Raji (cell line): Measurements from ENCODE around the gene TSPAN33.

Experiments used
- POLR2A ChIP-seq: IDR thresholded peaks from 2 replicates; pipeline ENCODE4 v1.6.1; 2011; ENCODE audit warnings: low read depth, low read length, control low read depth; ENCODE audit not compliant: insufficient read depth

The TSPAN33 gene

DNA sequence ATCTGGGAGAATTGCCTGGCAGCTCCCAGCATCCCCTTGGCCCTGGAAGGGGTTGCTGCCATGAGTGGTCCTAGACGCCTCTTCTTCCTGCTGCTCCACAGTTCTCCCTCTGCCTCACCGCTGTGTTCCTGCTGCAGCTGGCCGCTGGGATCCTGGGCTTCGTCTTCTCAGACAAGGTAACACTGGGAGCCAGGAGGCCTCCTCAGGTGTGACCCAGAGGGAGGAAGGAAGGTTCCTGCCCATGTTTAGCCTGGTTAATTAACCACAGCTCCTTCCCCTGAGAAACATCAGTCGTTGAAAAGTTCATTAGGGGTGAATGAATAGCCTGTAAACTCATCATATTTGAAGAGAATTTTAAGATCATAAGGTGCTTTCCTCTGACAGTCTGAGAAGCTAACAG is 18.2 kb downstream of the TSPAN33 start:
- no peak for TF ChIP-seq POLR2A

- no peak for TF ChIP-seq POLR2A
These were observed 19.5 kb downstream of the TSPAN33 start for GRCh38 chr7:129163875-129164544.

DNA sequence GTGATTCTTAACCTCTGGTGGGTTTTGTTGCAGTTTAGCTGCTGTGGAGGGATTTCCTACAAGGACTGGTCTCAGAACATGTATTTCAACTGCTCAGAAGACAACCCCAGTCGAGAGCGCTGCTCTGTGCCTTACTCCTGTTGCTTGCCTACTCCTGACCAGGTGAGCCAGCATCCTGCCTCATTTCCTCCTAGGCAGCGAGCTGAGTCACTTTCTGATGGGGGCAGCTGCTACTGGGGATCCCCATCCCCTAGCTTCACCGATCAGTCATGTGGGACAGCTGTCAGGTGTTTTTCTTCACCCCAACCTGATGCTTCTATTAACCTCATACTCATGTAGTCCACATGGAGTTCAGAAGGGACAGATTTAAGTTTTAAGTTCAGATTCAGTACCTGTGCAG is 22.2 kb downstream of the TSPAN33 start:
- no peak for TF ChIP-seq POLR2A

DNA sequence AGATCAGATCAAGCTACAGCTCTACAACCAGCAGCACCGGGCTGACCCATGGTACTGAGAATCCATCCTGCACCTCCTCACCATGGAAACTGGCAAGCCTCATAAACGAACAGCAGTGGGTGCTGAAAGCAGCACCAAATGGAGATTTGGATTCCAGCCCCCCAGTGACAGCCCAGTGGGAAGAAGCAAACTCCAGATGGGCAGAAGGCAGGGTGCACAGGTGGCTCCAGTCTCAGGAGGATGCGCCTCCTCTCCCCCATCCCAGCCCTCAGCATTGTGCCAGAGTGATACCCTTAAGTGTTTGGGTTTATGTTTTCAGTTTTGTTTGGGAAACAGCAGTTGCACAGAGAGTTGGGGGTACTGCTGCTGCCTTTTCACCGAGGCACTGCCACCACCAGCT is 23.3 kb downstream of the TSPAN33 start:
- TF ChIP-seq POLR2A, result no peak

DNA sequence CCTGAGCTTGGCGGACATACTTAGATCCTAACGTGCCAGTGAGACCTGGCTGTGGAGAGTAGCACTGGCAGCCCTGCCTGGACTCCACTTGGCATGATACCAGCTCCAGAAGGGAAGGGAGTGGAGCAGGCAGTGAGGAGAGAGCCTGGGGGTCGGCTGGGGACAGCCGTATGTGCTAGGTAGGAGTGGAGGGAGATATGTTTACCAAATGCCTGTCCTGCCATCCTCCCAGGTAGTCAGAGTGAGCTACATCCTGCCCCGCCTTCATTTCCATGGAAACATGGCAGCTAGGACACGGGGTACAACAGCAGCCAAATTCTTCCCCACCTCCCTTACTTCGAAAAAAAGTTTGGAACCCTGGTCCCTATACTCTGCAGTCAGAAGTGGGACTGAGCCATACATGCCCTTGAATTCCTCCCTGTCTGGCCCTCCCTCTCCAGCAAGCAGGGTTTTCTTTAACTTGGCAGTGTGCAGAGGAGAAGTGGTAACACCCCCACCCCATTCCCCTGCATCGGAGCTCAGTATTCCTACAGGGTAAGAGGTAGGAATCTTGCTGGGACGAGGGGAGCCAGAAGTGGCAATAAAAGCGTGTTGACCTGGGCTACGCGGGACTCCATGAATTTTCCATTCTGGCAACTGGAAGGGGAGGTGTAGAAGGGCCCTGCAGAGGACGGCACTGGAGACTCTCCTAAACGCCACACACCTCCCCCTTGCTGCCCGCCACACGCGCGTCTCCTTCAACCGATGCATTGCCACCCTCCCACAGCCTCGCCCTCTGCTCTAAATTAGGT is 23.9 kb downstream of the TSPAN33 start:
- no peak for TF ChIP-seq POLR2A

- no peak for TF ChIP-seq POLR2A
These were observed 24.7 kb downstream of the TSPAN33 start for GRCh38 chr7:129169171-129169671.

GRCh38 chr7:129169686-129170440 is 25.4 kb downstream of the TSPAN33 start:
- TF ChIP-seq POLR2A, result no peak

GRCh38 chr7:129170441-129171021 is 26.0 kb downstream of the TSPAN33 start:
- TF ChIP-seq POLR2A, result no peak

GRCh38 chr7:129176916-129177710 is 32.6 kb downstream of the TSPAN33 start:
- no peak for TF ChIP-seq POLR2A

DNA sequence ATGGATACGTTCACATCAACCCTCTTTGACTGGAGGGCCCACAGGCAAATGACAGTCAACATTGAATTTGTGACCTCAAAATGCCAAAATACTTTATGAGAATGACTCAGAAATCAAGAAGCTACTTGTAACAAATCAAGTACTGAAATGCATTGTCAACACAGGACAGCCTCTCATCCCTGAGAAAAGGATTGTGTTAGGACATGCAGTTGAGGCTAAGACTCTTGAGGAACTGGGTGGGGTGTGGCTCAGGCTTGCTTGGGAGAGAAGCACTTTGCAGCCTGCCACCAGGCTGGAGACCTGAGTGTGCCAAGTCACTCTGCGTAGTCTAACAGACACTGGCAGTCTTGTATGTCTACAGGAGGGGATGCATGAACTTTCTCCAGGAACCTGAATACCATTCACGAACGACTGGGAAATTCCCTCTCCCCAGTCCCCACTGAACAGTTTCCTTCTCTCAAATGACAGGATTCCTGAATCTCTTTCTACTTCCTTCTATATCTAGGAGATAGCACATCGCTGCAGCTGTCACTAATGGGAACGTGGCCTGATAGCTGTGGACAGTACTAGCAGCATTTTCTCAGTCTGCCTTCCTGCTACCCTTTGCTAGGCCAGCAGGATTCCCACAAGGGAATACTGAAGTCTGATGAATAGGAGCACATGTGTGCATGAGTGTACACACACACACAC is 40.6 kb downstream of the TSPAN33 start:
- TF ChIP-seq POLR2A, result no peak

- no peak for TF ChIP-seq POLR2A
These were observed 42.3 kb downstream of the TSPAN33 start for GRCh38 chr7:129186749-129187260.

GRCh38 chr7:129187681-129188371 is 43.3 kb downstream of the TSPAN33 start:
- TF ChIP-seq POLR2A, result no peak

- no peak for TF ChIP-seq POLR2A
These were observed 43.9 kb downstream of the TSPAN33 start, which contains the start of gene SMO for GRCh38 chr7:129188372-129188891. TSS of gene SMO (plus strand) at chr7:129188633. CDS start at chr7:129189152, 519 bp downstream.
